Trophoblast cell (in vitro differentiated cells and primary cell): ENCODE measurements around the gene DDIT4.

ENCODE experiments used
- DNase-seq, 2 donors: peaks; one replicate each; pipeline ENCODE4 v3.0.0-alpha.2; 2016
- H2AFZ ChIP-seq: 2 replicates; pipeline ENCODE4 v1.6.1; 2013; ENCODE audit warnings: low read length, moderate library complexity, mild to moderate bottlenecking; ENCODE audit not compliant: insufficient read depth, poor library complexity
- H2AK5ac ChIP-seq: 2 replicates; pipeline ENCODE4 v1.6.1; 2013; ENCODE audit warnings: mild to moderate bottlenecking, low read length
- H2BK120ac ChIP-seq: 2 replicates; pipeline ENCODE4 v1.6.1; 2013; ENCODE audit warnings: low read length, mild to moderate bottlenecking, moderate library complexity; ENCODE audit not compliant: insufficient read depth, poor library complexity
- H2BK12ac ChIP-seq: 2 replicates; pipeline ENCODE4 v1.6.1; 2013; ENCODE audit warnings: mild to moderate bottlenecking, low read length, moderate library complexity
- H2BK5ac ChIP-seq: 2 replicates; pipeline ENCODE4 v1.6.1; 2013; ENCODE audit warnings: low read length, low read depth, moderate library complexity, mild to moderate bottlenecking; ENCODE audit not compliant: poor library complexity
- H3K14ac ChIP-seq: 2 replicates; pipeline ENCODE4 v1.6.1; 2013; ENCODE audit warnings: mild to moderate bottlenecking, low read length
- H3K18ac ChIP-seq: 2 replicates; pipeline ENCODE4 v1.6.1; 2013; ENCODE audit warnings: mild to moderate bottlenecking, low read length
- H3K23ac ChIP-seq: 2 replicates; pipeline ENCODE4 v1.6.1; 2013; ENCODE audit warnings: low read length
- H3K27ac ChIP-seq: 2 replicates; pipeline ENCODE4 v1.5.1; 2013; ENCODE audit warnings: low read depth, mild to moderate bottlenecking, inconsistent platforms, low read length, moderate library complexity
- H3K27me3 ChIP-seq: 2 replicates; pipeline ENCODE4 v1.6.1; 2013; ENCODE audit warnings: inconsistent platforms, mild to moderate bottlenecking, low read length, moderate library complexity; ENCODE audit not compliant: insufficient read depth
- H3K36me3 ChIP-seq, 2 experiments: 1 replicate in 1 of 2; 2 replicates in 1 of 2; pipeline ENCODE4 v1.6.1; 2013; ENCODE audit warnings: low read length in 2 of 2, mild to moderate bottlenecking in 2 of 2, moderate library complexity in 1 of 2; ENCODE audit not compliant: insufficient read depth in 2 of 2, control insufficient read depth in 1 of 2
- H3K4ac ChIP-seq: 2 replicates; pipeline ENCODE4 v1.6.1; 2013; ENCODE audit warnings: low read depth, mild to moderate bottlenecking, low read length, moderate library complexity
- H3K4me1 ChIP-seq, 2 experiments: 1 replicate in 1 of 2; 2 replicates in 1 of 2; pipeline ENCODE4 v1.6.1; 2013; ENCODE audit warnings: low read length in 2 of 2, mild to moderate bottlenecking in 2 of 2, moderate library complexity in 1 of 2; ENCODE audit not compliant: insufficient read depth in 2 of 2, control insufficient read depth in 1 of 2
- H3K4me2 ChIP-seq: 2 replicates; pipeline ENCODE4 v1.6.1; 2013; ENCODE audit warnings: inconsistent platforms, mild to moderate bottlenecking, low read length, moderate library complexity
- H3K4me3 ChIP-seq: 2 replicates; pipeline ENCODE4 v1.5.1; 2013; ENCODE audit warnings: mild to moderate bottlenecking, low read depth, low read length, inconsistent platforms
- H3K79me1 ChIP-seq: one replicate; pipeline ENCODE4 v1.6.1; 2013; ENCODE audit warnings: low read length
- H3K79me2 ChIP-seq: 2 replicates; pipeline ENCODE4 v1.6.1; 2013; ENCODE audit warnings: low read length, mild to moderate bottlenecking; ENCODE audit not compliant: control insufficient read depth, insufficient read depth, poor library complexity
- H3K9ac ChIP-seq: 2 replicates; pipeline ENCODE4 v1.6.1; 2013; ENCODE audit warnings: mild to moderate bottlenecking, low read length
- H3K9me3 ChIP-seq: 2 replicates; pipeline ENCODE4 v1.6.1; 2013; ENCODE audit warnings: low read depth, mild to moderate bottlenecking, control low read depth, inconsistent platforms, low read length; ENCODE audit not compliant: insufficient read depth
- H4K12ac ChIP-seq: 2 replicates; pipeline ENCODE4 v1.6.1; 2013; ENCODE audit warnings: low read depth, mild to moderate bottlenecking, low read length, moderate library complexity
- H4K8ac ChIP-seq: 2 replicates; pipeline ENCODE4 v1.6.1; 2013; ENCODE audit warnings: low read depth, mild to moderate bottlenecking, low read length, moderate library complexity
- H4K91ac ChIP-seq: one replicate; pipeline ENCODE4 v1.6.1; 2013; ENCODE audit warnings: low read depth, mild to moderate bottlenecking, low read length, moderate library complexity
- WGBS: extraction: QIAGEN DNeasy Blood & Tissue Kit; methylation state at CpG from one replicate; pipeline ENCODE4 v1.1.7; 2013; ENCODE audit warnings: missing lambda C conversion rate; ENCODE audit not compliant: insufficient read length, insufficient coverage; ENCODE audit errors: extremely low coverage; 5-methylcytosine and 5-hydroxymethylcytosine counted together

Gene DDIT4

DNA sequence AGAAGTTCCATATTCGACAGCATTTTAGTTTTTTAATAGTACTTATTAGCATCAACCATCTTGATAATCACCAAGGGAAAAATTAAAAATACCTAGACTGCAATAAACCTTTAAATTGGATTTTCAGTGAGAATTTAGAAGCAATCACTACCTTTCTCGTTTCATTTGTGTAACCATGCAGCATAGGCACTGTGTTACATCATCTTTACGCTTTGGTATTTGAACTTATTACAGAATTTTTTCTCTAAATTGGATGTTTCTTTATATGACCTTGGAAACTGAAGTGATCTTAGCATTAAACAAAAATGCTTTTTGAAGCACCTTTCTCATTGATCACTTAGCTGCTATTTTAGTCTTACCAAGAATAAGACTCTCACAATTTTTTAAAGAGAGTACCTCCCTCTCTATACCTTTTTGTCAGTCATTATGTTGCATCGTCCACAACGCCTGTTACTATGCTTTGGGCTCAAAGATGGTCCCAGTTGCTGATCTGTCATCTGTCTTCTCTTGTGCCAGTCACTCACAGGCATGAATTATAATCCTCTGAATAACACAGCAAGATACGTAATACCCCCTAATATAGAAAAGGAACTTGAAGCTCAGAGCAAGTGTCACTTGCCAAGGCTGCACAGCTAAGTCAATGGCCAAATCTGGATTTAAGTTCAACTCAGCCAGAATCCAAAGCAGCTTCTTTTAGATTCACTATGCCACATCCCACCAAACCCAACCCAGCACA is 38.0 kb upstream of the DDIT4 start:
- H3K14ac ChIP-seq, result no peak overlapping the region
- no peak overlapping the region for H3K9ac ChIP-seq
- no peaks in the 10 kb centered on the region for H3K27me3 ChIP-seq
- H4K12ac ChIP-seq, result no peak overlapping the region
- no peak overlapping the region for H3K4me2 ChIP-seq
- no peaks in the 10 kb centered on the region for H3K79me2 ChIP-seq
- H2BK120ac ChIP-seq, result no peak overlapping the region
- H3K9me3 ChIP-seq, result no peaks in the 10 kb centered on the region
- no peak overlapping the region for H4K91ac ChIP-seq
- DNase-seq, result no peak
- no peak overlapping the region for H2BK5ac ChIP-seq
- H3K4ac ChIP-seq, result no peak overlapping the region
- H3K4me1 ChIP-seq, result no peaks in the 10 kb centered on the region
- no peak overlapping the region for H3K4me3 ChIP-seq
- H2AFZ ChIP-seq, result no peak overlapping the region
- no peaks in the 10 kb centered on the region for H3K79me1 ChIP-seq
- no CpG with 5 or more reads among the region's 6 CpGs for WGBS
- peaks cover 17 to 19% of the 10 kb centered on the region in 2 experiments for H3K36me3 ChIP-seq
- no peak overlapping the region for H3K18ac ChIP-seq
- no peak overlapping the region for H3K27ac ChIP-seq
- no peak overlapping the region for H4K8ac ChIP-seq
- no peak overlapping the region for H3K23ac ChIP-seq
- no peak overlapping the region for H2AK5ac ChIP-seq
- no peak overlapping the region for H2BK12ac ChIP-seq

- Histone ChIP-seq H4K91ac (no peak overlapping the region), H4K8ac (no peak overlapping the region), H3K4me3 (no peak overlapping the region), H2AFZ (no peak overlapping the region), H3K27ac (no peak overlapping the region), H2BK12ac (no peak overlapping the region), H4K12ac (no peak overlapping the region), H3K23ac (no peak overlapping the region), H3K4ac (no peak overlapping the region), H3K36me3 (peaks cover 7 to 10% of the 10 kb centered on the region in 2 experiments), H3K9me3 (peaks cover 2% of the 10 kb centered on the region), H2BK120ac (no peak overlapping the region), H3K4me1 (peaks cover 3 to 4% of the 10 kb centered on the region in 2 experiments), H3K79me2 (no peaks in the 10 kb centered on the region), H3K18ac (no peak overlapping the region), H2BK5ac (no peak overlapping the region), H3K9ac (no peak overlapping the region), H3K14ac (no peak overlapping the region), H2AK5ac (no peak overlapping the region), H3K79me1 (no peaks in the 10 kb centered on the region), H3K4me2 (no peak overlapping the region), H3K27me3 (no peaks in the 10 kb centered on the region)
- no CpG with 5 or more reads among the region's 13 CpGs for WGBS
- no peak for DNase-seq
Measured at GRCh38 chr10:72238392-72239175, 35.1 kb upstream of the DDIT4 start.

DNA sequence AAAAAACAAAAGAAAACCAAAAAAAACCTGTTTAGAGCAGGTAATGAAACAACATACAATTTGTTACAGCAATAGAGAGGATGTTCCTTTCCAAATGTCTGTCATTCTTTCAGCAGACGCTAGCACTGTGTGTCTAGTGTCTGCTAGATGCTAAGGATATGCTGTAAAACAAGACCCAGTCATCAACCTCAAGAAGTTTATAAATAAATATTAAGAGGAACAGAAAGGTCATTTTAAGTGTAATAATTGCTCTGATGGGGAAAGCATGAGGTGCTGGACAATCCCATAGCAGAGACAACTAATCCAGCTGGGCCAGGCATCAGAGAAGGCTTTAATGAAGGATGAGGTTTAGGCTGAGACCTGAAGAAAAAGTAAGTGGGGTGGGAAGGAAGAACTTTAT is 34.3 kb upstream of the DDIT4 start:
- H2BK12ac ChIP-seq, result no peak overlapping the region
- no peak overlapping the region for H3K4me2 ChIP-seq
- H4K8ac ChIP-seq, result no peak overlapping the region
- H2BK5ac ChIP-seq, result no peak overlapping the region
- no peaks in the 10 kb centered on the region for H3K79me1 ChIP-seq
- no peak overlapping the region for H3K18ac ChIP-seq
- H3K79me2 ChIP-seq, result no peaks in the 10 kb centered on the region
- no peak overlapping the region for H3K27ac ChIP-seq
- H4K12ac ChIP-seq, result no peak overlapping the region
- peaks cover 2% of the 10 kb centered on the region for H3K9me3 ChIP-seq
- no peak overlapping the region for H2AK5ac ChIP-seq
- H3K27me3 ChIP-seq, result no peaks in the 10 kb centered on the region
- H3K14ac ChIP-seq, result no peak overlapping the region
- H3K4me3 ChIP-seq, result no peak overlapping the region
- no peak overlapping the region for H2AFZ ChIP-seq
- peaks cover 6 to 7% of the 10 kb centered on the region in 2 experiments for H3K4me1 ChIP-seq
- no CpG with 5 or more reads among the region's 1 CpG for WGBS
- no peak for DNase-seq
- no peak overlapping the region for H3K23ac ChIP-seq
- H2BK120ac ChIP-seq, result no peak overlapping the region
- no peak overlapping the region for H3K4ac ChIP-seq
- H3K9ac ChIP-seq, result no peak overlapping the region
- H4K91ac ChIP-seq, result no peak overlapping the region
- peaks cover 5 to 8% of the 10 kb centered on the region in 2 experiments for H3K36me3 ChIP-seq

GRCh38 chr10:72240371-72240770 is 33.4 kb upstream of the DDIT4 start:
- no peak overlapping the region for H3K4me3 ChIP-seq
- no peaks in the 10 kb centered on the region for H3K79me2 ChIP-seq
- H3K27ac ChIP-seq, result no peak overlapping the region
- no peak overlapping the region for H4K12ac ChIP-seq
- no peaks in the 10 kb centered on the region for H3K79me1 ChIP-seq
- no peak overlapping the region for H4K91ac ChIP-seq
- no peak overlapping the region for H3K18ac ChIP-seq
- no peaks in the 10 kb centered on the region for H3K27me3 ChIP-seq
- no peak overlapping the region for H4K8ac ChIP-seq
- no peak overlapping the region for H3K23ac ChIP-seq
- WGBS, result no CpG with 5 or more reads among the region's 7 CpGs
- no peak overlapping the region for H2BK120ac ChIP-seq
- H3K4ac ChIP-seq, result no peak overlapping the region
- H3K14ac ChIP-seq, result no peak overlapping the region
- H3K4me1 ChIP-seq, result peaks cover 7 to 10% of the 10 kb centered on the region in 2 experiments
- H3K36me3 ChIP-seq, result peaks cover 0 to 4% of the 10 kb centered on the region in 2 experiments
- H3K4me2 ChIP-seq, result no peak overlapping the region
- DNase-seq, result no peak
- no peak overlapping the region for H2BK5ac ChIP-seq
- H2BK12ac ChIP-seq, result no peak overlapping the region
- H2AFZ ChIP-seq, result no peak overlapping the region
- peaks cover 2% of the 10 kb centered on the region for H3K9me3 ChIP-seq
- no peak overlapping the region for H3K9ac ChIP-seq
- no peak overlapping the region for H2AK5ac ChIP-seq
